SH-SY5Y (cell line): ENCODE results near the gene CYB5R2.

ENCODE experiments used
- GATA2 ChIP-seq: IDR thresholded peaks from 2 replicates; pipeline ENCODE4 v1.6.1; 2011; ENCODE audit warnings: mild to moderate bottlenecking, low read depth, low read length
- GATA3 ChIP-seq: IDR thresholded peaks from 2 replicates; pipeline ENCODE4 v1.6.1; 2011; ENCODE audit warnings: low read depth, mild to moderate bottlenecking, low read length, moderate library complexity

DNA sequence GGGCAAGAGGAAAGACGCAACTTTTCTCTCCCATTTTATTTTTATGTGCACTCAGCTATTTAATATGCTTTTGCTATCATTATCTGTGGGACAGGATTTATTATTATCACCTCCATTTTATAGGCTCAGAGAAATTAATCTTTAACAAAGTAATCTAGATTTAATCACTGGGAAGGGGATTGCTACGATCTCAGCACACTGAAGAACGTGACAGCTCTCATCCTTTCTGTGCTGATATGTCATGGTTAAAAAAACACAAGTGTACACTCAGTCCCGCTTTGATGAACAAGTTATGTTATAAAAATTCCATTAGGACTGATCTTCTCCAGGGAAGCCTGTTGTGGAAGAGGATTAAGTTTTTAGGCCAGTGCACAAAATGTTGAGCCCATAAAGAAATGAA lies 37.6 kb downstream of the CYB5R2 start:
- TF ChIP-seq GATA3, result no peak
- TF ChIP-seq GATA2, result no peak
